ENCODE data around the gene GRM7. TPM values are rescaled to one million over a fixed set of nuclear protein-coding genes. Genes with fewer than 3 reads are reported as not detected.

Gene GRM7
- total and polyA plus RNA-seq, 9 of the 15 experiments (the other 6 are each of a cell fraction or from before 2014, with no cell fraction given): not detected

DNA sequence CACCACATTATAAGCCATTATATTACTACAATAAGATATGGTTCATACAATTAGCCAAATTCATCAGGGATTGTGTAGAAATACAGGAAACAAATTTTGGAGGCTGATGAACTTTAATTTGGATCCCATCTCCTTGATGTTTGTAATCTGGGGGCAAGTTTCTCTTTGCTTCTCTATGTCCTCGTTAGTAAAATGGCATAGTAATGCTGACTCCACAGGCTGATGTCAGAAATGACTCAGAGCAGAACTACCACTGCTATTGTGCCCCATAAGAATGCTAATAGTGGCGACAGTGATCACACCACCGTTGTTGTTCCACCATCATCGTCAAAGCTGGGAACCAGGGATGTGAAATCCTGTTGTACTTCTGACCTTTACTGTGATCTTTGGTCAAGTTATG, 918.4 kb downstream of the GRM7 start (continued):
- TF ChIP-seq TCF3 (CRISPR knock-in tag; IDR thresholded peaks at IDR 0.05) (no peak), ILF3 (IDR thresholded peaks at IDR 0.05; ENCODE audit: borderline replicate concordance) (no peak)

DNA sequence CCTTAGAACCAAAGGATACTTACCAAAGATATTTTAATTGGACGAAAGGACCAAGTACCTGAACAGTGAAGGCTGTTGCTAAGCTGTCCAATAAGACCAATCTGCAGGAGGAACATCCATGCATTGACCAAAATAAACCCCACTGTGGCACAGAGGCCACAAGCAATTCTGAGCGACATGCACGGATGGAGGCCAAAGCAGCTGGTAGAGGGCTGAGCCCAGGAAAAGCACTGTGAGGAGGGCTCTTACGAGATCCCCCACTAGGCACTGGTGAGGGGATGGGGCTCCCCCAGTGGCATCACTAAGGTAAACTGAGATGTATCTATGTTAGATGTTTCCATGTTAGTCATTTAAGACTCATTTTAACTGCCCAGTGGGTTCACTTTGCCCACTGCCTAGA, 920.5 kb downstream of the GRM7 start:
- CTCF ChIA-PET (ENCODE audit: low intra/inter-chr PET ratio): no interaction called here
- H2AFZ ChIP-seq (ENCODE audit: low read depth, low read length): no peak overlapping the region
- POLR2A ChIA-PET: interaction anchor here (0.8 kb wide), 1 partner anchor 655 kb away, joined by 3 read pairs; no protein-coding TSS in a partner anchor
- in situ Hi-C loops (cut with MboI) (no loop called here), intact Hi-C loops (cut with micrococcal nuclease) (no loop called here)
- H3K4me2 ChIP-seq (ENCODE audit: insufficient read depth, low read length): no peak overlapping the region
- FAIRE-seq (no peak), DNase-seq (ENCODE audit: extremely low read depth in 1 of 4, low spot score in 3 of 4) (no peak), ATAC-seq (no peak)
- H3K9ac ChIP-seq (ENCODE audit: insufficient read depth in 1 of 2, low read depth in 2 of 2, low read length in 2 of 2): no peak overlapping the region
- WGBS (ENCODE audit: insufficient coverage, low coverage, missing lambda C conversion rate): 0% methylated on average over 4 of the region's 4 CpGs
- H3K4me3 ChIP-seq: no peak overlapping the region
- no peaks in the 10 kb centered on the region for H4K20me1 ChIP-seq (replicated peaks; ENCODE audit: control insufficient read depth, insufficient read depth, low read length)
- no peaks in the 10 kb centered on the region for H3K9me1 ChIP-seq (ENCODE audit: control insufficient read depth, insufficient read depth, low read length)
- H3K79me2 ChIP-seq (ENCODE audit: control insufficient read depth, insufficient read depth, low read length): no peaks in the 10 kb centered on the region
- H3K4me1 ChIP-seq (replicated peaks in 1 of 2; ENCODE audit: control insufficient read depth in 2 of 2, insufficient read depth in 2 of 2, low read length in 2 of 2): no peaks in the 10 kb centered on the region
- H3K9me3 ChIP-seq (replicated peaks; ENCODE audit: control insufficient read depth, insufficient read depth, low read depth, low read length): no peaks in the 10 kb centered on the region; the same call in 1 of the 2 replicates
- no TSS peak for BruUV-seq (replicated peaks)
- H3K27me3 ChIP-seq (ENCODE audit: control insufficient read depth in 2 of 2, insufficient read depth in 2 of 2, low read length in 2 of 2): no peaks in the 10 kb centered on the region
- no peak overlapping the region for H3K27ac ChIP-seq (ENCODE audit: extremely low read depth, low read depth, low read length)
- H3K36me3 ChIP-seq (ENCODE audit: control insufficient read depth, insufficient read depth, low read length): no peaks in the 10 kb centered on the region
- TF ChIP-seq XRCC4 (IDR thresholded peaks at IDR 0.05; ENCODE audit: extremely low read depth, insufficient read depth, insufficient read length) (no peak), PHB2 (IDR thresholded peaks at IDR 0.05; ENCODE audit: low read depth) (no peak), TRIM24 (IDR thresholded peaks at IDR 0.05) (no peak), ZNF408 (CRISPR knock-in tag; IDR thresholded peaks at IDR 0.05; ENCODE audit: low read depth) (no peak), CXXC5 (CRISPR knock-in tag; IDR thresholded peaks at IDR 0.05) (no peak), EGR1 (conservative IDR thresholded peaks at IDR 0.05) (no peak), ZNF717 (CRISPR knock-in tag; IDR thresholded peaks at IDR 0.05) (no peak), MAZ (CRISPR knock-in tag; conservative IDR thresholded peaks at IDR 0.05 in 1 of 2, IDR thresholded peaks at IDR 0.05 in 1 of 2) (no peak), SRF (CRISPR knock-in tag; IDR thresholded peaks at IDR 0.05) (no peak)
- TF ChIP-seq, protein P1, sequence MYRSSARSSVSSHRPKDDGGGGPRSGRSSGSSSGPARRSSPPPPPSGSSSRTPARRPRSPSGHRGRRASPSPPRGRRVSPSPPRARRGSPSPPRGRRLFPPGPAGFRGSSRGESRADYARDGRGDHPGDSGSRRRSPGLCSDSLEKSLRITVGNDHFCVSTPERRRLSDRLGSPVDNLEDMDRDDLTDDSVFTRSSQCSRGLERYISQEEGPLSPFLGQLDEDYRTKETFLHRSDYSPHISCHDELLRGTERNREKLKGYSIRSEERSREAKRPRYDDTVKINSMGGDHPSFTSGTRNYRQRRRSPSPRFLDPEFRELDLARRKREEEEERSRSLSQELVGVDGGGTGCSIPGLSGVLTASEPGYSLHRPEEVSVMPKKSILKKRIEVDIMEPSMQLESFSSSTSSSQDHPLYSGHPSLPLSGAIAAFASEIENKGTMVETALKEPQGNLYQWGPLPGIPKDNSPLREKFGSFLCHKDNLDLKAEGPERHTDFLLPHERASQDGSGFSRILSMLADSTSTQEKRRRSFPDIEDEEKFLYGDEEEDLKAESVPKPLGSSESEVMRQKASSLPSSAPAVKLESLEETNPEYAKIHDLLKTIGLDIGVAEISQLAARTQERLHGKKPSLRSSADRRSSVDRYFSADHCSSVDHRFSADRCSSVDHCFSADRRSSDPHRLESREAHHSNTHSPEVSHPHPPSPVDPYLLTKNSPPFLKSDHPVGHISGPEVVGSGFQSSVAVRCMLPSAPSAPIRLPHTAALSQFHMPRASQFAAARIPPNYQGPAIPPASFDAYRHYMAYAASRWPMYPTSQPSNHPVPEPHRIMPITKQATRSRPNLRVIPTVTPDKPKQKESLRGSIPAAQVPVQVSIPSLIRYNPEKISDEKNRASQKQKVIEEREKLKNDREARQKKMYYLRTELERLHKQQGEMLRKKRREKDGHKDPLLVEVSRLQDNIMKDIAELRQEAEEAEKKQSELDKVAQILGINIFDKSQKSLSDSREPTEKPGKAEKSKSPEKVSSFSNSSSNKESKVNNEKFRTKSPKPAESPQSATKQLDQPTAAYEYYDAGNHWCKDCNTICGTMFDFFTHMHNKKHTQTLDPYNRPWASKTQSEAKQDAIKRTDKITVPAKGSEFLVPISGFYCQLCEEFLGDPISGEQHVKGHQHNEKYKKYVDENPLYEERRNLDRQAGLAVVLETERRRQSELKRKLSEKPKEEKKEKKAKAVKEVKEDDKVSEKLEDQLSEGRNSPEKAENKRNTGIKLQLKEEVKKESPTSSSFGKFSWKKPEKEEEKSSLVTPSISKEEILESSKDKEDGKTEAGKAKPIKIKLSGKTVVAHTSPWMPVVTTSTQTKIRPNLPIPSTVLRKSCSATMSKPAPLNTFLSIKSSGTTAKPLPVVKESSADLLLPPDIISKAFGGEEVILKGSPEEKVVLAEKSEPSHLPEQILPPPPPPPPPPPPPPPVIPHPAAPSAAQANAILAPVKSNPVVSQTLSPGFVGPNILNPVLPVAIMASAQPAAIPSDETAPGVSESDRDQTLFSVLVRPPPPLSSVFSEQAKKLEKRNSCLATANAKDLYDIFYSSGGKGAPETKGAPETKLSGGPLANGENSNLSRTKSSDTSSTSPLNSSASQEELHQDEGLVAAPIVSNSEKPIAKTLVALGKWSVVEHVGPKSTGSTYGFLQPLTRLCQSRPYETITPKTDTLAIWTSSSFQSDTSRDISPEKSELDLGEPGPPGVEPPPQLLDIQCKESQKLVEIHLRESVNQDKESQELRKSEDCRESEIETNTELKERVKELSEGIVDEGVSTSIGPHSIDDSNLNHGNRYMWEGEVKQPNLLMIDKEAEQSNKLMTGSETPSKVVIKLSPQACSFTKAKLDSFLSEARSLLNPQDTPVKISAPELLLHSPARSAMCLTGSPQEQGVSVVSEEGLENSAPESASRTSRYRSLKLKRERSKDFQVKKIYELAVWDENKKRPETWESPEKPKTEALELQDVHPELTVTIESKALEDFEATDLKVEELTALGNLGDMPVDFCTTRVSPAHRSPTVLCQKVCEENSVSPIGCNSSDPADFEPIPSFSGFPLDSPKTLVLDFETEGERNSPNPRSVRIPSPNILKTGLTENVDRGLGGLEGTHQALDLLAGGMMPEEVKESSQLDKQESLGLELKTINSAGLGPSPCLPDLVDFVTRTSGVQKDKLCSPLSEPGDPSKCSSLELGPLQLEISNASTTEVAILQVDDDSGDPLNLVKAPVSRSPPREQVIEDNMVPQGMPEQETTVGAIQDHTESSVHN (IDR thresholded peaks at IDR 0.05; ENCODE audit: borderline replicate concordance in 1 of 2, low read depth in 1 of 2): no peak
- TF ChIP-seq, protein P2, sequence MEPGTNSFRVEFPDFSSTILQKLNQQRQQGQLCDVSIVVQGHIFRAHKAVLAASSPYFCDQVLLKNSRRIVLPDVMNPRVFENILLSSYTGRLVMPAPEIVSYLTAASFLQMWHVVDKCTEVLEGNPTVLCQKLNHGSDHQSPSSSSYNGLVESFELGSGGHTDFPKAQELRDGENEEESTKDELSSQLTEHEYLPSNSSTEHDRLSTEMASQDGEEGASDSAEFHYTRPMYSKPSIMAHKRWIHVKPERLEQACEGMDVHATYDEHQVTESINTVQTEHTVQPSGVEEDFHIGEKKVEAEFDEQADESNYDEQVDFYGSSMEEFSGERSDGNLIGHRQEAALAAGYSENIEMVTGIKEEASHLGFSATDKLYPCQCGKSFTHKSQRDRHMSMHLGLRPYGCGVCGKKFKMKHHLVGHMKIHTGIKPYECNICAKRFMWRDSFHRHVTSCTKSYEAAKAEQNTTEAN (CRISPR knock-in tag; IDR thresholded peaks at IDR 0.05): no peak

All from K562 (cell line).